Activated CD4-positive, alpha-beta T cell treated with anti-CD3 and anti-CD28 coated beads, Interleukin-10, Interleukin-2, amounts not matched to agents 100 ng/mL and 50 ng/mL, durations not matched to agents 16 hours and 8 hours (primary cell): Measurements from ENCODE around the gene LRIT2.

Experiments used
- DNase-seq: peaks from one replicate; pipeline ENCODE4 v3.0.0-alpha.2; 2020

LRIT2 gene

GRCh38 chr10:84225427-84226173 lies at the start of gene LRIT2:
Gene LRIT2 (minus strand): TSS chr10:84225544. CDS start chr10:84225520, 24 bp downstream.
- no peak for DNase-seq

GRCh38 chr10:84270708-84271107 lies 45.4 kb upstream of the LRIT2 start:
- DNase-seq = no peak

GRCh38 chr10:84269773-84270172 lies 44.4 kb upstream of the LRIT2 start:
- no peak for DNase-seq

GRCh38 chr10:84269162-84269561 lies 43.8 kb upstream of the LRIT2 start:
- no peak for DNase-seq

- DNase-seq = peak; percentile 93
Observed at GRCh38 chr10:84267503-84268126, 42.3 kb upstream of the LRIT2 start.

- no peak for DNase-seq
Observed at GRCh38 chr10:84265418-84265817, 40.1 kb upstream of the LRIT2 start.

GRCh38 chr10:84264611-84265141 lies 39.3 kb upstream of the LRIT2 start:
- DNase-seq = peak; percentile 79

- DNase-seq = no peak
Observed at GRCh38 chr10:84263716-84264115, 38.4 kb upstream of the LRIT2 start.

GRCh38 chr10:84262190-84262956 lies 37.0 kb upstream of the LRIT2 start:
- DNase-seq = no peak

GRCh38 chr10:84261236-84261915 lies 36.0 kb upstream of the LRIT2 start:
- DNase-seq = no peak

- DNase-seq = no peak
Observed at GRCh38 chr10:84258034-84258695, 32.8 kb upstream of the LRIT2 start.

- no peak for DNase-seq
Observed at GRCh38 chr10:84257343-84258020, 32.1 kb upstream of the LRIT2 start.

- peak; percentile 55 for DNase-seq
Observed at GRCh38 chr10:84256510-84257342, 31.4 kb upstream of the LRIT2 start.

- no peak for DNase-seq
Observed at GRCh38 chr10:84254552-84255478, 29.5 kb upstream of the LRIT2 start.

- DNase-seq = no peak
Observed at GRCh38 chr10:84248794-84249193, 23.4 kb upstream of the LRIT2 start.

- no peak for DNase-seq
Observed at GRCh38 chr10:84247496-84247895, 22.2 kb upstream of the LRIT2 start.

- DNase-seq = no peak
Observed at GRCh38 chr10:84244651-84245270, 19.4 kb upstream of the LRIT2 start, which contains the start of gene RGR. Gene RGR (plus strand): TSS chr10:84245053. CDS start chr10:84245091, 38 bp downstream.

- no peak for DNase-seq
Observed at GRCh38 chr10:84243759-84244158, 18.4 kb upstream of the LRIT2 start.

- DNase-seq = no peak
Observed at GRCh38 chr10:84241185-84241790, 15.9 kb upstream of the LRIT2 start, which contains the start of gene LRIT1. Gene LRIT1 (minus strand): TSS chr10:84241546. CDS start chr10:84241439, 107 bp downstream.
